ENCODE results near the gene YBEY.
"Not testable (repeated sequence)": the region's sequence is repeated elsewhere in the genome, so short reads cannot be mapped to it uniquely, and the experiment has no call there.

YBEY gene

DNA sequence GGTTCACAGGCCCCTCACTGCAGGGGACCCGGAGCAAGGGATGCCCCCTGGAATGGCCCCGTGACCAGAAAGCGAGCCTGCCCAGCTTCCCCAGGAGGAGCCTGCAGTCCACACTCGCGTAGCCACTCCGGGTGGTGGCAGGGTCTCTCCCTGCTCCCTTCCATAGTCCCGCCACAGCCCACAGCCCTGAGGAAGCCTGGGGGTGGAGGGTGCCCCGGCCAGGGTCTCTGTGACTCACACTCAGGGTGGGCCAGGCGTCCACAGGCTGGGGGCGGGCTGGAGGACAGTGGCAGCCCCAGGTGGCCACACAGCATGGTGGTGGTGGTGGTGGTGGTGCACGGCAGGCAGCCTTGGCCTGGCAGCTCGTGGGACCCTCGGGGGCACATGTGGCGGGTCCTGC is 15.6 kb downstream of the YBEY start:
- DNase-seq (ENCODE audit: low read depth in 2 of 2) = no peak

GRCh38 chr21:46304437-46304836 is 18.3 kb downstream of the YBEY start:
- DNase-seq (ENCODE audit: low read depth in 2 of 2) = no peak

- no peak for DNase-seq (ENCODE audit: low read depth in 2 of 2)
Measured at GRCh38 chr21:46304955-46305354, 18.8 kb downstream of the YBEY start.

DNA sequence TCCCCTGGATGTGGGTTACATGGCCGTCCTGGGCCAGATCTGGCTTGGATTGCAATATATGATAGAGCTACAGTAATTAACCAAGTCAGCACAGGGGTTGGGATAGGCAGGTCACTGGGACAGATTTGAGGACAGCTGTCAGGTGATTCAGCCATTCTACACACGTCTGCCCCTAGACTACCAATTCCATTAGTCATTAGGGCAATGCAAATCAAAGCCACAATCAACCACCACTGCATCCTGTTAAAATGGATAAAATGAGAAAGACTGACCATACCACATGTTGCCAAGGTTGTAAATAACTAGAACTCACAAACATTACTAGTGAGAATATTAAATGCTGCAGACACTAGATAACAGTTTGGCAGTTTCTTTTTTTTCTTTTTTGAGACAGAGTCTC is 21.5 kb downstream of the YBEY start:
- no peak for DNase-seq (ENCODE audit: low read depth in 2 of 2)

DNA sequence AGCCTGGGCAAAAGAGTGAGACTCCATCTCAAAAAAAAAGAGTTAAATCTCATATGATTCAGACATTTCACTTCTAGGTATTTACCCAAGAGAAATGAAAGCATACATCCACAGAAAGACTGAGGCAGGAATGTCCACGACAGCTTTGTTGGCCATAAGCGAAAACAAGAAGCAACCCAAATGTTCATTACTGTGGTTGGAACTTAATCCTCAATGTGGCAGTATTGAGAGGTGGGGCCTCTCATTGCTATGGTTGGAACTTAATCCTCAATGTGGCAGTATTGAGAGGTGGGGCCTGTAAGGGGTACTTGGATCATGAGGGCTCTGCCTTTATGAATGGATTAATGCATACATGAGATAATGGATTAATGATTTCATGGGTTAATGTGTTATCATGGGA is 22.3 kb downstream of the YBEY start:
- DNase-seq (ENCODE audit: low read depth in 2 of 2) = no peak

DNA sequence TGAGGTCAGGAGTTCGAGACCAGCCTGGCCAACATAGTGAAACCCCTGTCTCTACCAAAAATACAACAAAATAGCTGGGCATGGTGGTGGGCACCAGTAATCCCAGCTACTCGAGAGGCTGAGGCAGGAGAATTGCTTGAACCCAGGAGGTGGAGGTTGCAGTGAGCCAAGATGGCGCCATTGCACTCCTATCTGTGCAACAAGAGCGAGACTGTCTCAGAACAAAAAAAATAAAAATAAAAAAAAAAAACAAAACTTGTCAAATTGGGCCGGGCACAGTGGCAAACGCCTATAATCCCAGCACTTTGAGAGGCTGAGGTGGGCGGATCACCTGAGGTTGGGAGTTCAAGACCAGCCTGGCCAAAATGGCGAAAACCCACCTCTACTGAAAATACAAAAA is 24.1 kb downstream of the YBEY start:
- DNase-seq (ENCODE audit: low read depth in 2 of 2) = not testable (repeated sequence)

- no peak for DNase-seq (ENCODE audit: low read depth in 2 of 2)
Measured at GRCh38 chr21:46311568-46311967, 25.4 kb downstream of the YBEY start.

DNA sequence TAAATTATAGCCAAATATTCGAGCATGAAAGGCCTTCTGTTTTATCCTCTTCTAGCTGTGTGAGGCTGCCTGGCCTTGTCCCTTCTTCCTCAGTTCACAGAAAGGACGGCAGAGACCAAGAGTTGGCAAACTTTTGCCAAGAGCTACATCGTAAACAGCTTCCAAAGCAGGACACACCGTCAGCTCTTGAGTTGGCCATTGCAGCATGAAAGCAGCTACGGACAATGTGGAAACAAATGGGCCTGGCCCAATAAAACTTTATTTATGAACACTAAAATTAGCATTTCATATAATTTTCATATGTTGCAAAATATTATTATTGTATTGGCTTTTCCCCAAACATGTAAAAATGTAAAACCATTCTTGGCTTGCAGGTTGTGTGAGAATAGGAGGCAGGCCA is 26.8 kb downstream of the YBEY start:
- DNase-seq (ENCODE audit: low read depth in 2 of 2) = no peak

- no peak for DNase-seq (ENCODE audit: low read depth in 2 of 2)
Measured at GRCh38 chr21:46314441-46315020, 28.4 kb downstream of the YBEY start.

GRCh38 chr21:46316708-46317324 is 30.7 kb downstream of the YBEY start:
- no peak for DNase-seq (ENCODE audit: low read depth in 2 of 2)

DNA sequence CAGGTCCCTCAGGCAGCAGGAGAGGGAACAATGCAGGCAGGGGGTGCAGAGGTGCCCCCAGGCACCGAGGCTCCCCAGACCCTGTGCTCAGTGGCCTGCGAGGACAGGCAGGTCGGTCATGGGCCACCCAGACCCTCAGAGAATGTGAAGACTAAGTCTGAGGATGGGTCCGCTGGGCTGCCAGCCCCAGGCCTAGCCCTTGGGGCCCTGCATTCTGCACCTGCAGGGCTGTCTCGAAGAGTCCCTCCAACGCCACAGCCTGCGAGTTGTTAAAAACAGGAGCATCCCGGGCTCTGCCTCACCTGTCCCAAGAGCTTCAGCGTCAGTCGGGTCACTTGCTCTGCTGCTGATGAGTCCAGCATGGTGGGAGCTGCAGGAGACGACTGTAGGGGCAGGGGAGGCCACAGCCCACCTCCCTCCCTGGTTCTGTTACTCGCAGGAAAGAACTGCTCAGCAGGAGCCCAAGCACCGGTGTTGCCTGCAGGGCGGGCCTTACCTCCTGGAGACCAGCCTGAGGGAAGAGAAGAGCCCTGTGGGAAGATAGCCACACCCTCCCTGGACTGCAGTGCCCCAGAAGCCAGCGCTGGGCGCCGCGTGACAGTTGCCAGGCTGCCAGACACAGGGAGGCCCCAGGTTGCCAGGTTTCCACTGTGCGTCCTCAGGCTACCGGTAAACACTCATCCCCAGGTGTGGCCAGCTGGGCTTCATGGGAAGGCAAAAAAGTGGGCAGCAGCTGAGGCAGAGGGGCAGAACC is 31.7 kb downstream of the YBEY start:
- DNase-seq (ENCODE audit: low read depth in 2 of 2) = no peak

GRCh38 chr21:46318464-46318845 is 32.3 kb downstream of the YBEY start:
- DNase-seq (ENCODE audit: low read depth in 2 of 2) = no peak

DNA sequence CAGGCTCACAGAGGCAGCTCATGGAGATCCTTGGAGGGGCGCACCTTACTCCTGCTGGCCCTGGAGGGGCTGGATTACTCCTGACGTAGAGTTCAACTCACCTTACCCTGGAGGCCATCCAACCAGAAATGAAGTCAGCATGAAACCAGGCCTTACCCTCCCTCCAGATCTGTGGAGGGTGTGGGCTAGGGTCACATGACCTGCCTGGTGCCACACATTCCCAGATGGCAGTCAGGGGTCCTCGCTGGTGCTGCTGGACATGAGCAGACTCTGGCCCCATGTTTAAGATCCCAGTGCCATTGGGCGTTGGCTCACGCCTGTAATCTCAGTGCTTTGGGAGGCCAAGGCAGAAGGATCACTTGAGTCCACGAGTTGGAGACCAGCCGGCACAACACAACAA is 33.0 kb downstream of the YBEY start:
- DNase-seq (ENCODE audit: low read depth in 2 of 2) = no peak

DNA sequence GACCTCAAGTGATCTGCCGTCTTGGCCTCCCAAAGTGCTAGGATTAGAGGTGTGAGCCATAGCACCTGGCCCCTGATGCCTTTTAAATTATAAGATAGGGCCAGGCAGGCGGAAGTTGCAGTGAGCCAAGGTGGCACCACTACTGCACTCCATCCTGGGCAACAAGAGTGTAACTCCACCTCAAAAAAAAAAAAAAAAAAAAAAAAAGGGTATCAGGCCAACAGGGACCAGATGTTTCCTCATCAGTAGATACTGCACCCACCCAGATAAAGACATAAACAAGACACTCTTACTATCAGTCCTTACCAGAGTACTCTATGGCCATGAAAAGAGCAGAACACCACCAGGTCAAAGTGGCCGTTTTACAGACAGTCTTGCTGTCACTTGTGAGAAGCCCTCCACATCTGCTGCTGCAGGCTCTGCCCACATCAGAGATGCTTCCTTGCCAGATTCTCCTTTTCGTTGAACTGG is 34.2 kb downstream of the YBEY start:
- no peak for DNase-seq (ENCODE audit: low read depth in 2 of 2)

GRCh38 chr21:46322351-46323226 is 36.4 kb downstream of the YBEY start:
- DNase-seq (ENCODE audit: low read depth in 2 of 2) = peak in 1 of 2 donors; percentile 6

DNA sequence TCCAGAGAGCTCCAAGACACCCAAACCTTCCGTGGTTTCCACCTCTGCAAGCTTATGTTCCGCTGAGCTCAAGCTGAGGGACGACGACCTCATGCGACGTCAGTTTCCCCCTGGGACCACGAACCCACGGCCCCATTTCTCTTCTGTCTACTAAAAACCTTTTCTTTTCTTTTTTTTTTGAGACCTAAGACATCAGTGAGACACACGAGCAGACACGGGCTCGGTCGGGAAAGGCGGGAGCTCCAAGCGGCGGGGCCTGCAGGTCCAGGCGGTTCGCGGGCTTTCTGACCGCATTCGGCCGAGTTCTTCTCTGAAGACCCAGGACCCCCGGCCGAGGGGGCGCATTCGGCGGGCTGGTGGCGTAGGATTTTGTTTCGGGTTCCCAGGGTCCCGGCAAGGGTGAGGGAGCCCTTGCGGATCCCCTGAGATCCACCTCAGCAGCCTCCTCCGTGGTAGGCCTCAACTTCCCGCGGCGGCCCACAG is 37.1 kb downstream of the YBEY start:
- DNase-seq (ENCODE audit: low read depth in 2 of 2) = no peak

DNA sequence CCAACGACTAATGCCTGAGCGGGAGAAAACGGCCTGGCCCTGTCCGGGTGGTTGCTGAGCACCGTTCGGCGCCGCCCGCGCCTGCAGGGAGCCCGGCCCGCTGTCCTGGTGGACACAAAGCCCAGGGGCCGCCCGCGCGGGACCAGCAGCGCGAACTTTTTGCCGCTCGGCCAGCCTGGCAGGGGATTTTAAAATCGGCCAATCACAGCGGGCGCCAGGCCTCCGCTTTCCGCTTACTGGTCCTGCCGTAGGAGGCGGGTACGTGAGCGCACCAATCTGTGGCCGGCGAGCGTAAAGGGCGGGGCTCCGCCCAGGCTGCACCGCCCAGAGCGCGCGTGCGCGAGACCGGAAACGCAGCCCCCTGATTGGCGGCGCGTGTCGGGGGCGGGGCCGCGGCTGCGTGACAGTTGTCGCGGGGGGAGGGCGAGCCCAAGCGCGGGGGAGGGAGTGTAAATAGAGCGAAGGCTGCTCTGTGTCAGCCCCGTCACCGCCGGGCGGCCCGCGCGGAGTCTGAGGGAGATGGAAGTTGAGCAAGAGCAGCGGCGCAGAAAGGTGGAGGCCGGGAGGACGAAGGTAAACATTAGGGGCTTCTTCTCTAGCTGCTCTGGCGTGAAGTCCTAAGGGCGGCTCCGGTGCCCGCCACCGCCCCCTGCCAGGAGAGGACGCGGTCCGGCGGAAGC is 37.7 kb downstream of the YBEY start, which contains the start of the genes C21orf58 and PCNT:
Gene C21orf58, minus strand, starts transcription at position 161 of the 680 bp plus-strand sequence. CDS start 1,132 bp downstream, outside the sequence.
Gene PCNT, plus strand, starts transcription at position 447 of the 680 bp plus-strand sequence. Its CDS starts 73 bp downstream, at position 520.
- DNase-seq (ENCODE audit: low read depth in 2 of 2) = peak; percentile 93 to 98

GRCh38 chr21:46324390-46325072 is 38.4 kb downstream of the YBEY start:
- peak; percentile 66 to 83 for DNase-seq (ENCODE audit: low read depth in 2 of 2)

DNA sequence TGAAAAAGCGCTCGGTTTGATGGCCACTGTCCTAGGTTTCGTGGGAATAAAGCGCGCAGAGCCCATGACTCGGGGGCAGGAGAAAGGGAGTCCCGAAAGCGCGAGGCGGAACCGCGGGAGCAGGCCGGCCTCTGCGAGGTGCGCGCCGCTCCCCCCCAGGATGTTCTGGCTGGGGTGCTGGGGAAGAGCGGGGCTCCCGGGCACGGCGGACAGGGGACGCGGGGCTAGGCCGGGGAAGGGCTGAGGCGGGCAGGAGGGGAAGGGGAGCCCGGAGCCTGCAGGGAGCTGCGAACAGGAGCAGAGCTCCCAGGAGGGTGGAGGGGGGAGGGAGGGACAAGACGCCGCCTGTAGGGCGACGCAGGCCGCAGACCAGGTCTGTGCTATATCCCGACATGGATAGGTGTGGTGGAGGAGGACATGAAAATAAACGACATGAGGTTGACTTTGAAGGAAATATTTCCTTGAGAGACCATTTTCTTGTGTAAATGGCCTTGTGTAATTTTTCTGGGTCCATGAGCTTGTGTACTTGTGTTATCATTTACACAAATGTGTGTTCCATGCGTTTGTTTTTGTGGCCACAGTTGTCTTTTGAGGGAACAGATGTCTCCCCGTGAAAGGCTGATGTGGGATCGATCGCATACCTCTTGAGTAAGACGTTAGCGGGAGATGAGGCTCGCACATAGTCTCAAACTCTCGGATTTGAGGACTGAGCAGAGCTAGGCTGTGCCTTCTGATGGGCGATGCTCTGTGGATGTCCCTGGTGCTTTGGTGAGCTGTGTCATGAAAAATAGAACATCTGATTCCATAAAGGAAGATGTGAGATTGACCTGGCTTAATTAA is 39.2 kb downstream of the YBEY start:
- DNase-seq (ENCODE audit: low read depth in 2 of 2) = peak in 1 of 2 donors; percentile 24
